KOPT-K1 (cell line): Measurements from ENCODE around the gene PSMG4.

Experiments used
- H3K27ac ChIP-seq: fragments of 200-600 bp; sonication (generic); 2 replicates; pipeline ENCODE4 v1.5.1; 2016; ENCODE audit warnings: antibody characterized with exemption, mild to moderate bottlenecking, low read depth, low read length; ENCODE audit not compliant: poor library complexity, severe bottlenecking
- H3K36me3 ChIP-seq: fragments of 200-600 bp; sonication (generic); 2 replicates; pipeline ENCODE4 v1.5.1; 2017; ENCODE audit warnings: antibody characterized with exemption, mild to moderate bottlenecking, low read length, moderate library complexity; ENCODE audit not compliant: insufficient read depth
- H3K9me3 ChIP-seq: fragments of 200-600 bp; sonication (generic); 2 replicates; pipeline ENCODE4 v1.5.1; 2017; ENCODE audit warnings: antibody characterized with exemption, low read length, mild to moderate bottlenecking; ENCODE audit not compliant: insufficient read depth, poor library complexity, severe bottlenecking

PSMG4 gene

GRCh38 chr6:3272911-3273547 lies 14.3 kb downstream of the PSMG4 start:
- no peaks in the 10 kb centered on the region for H3K9me3 ChIP-seq
- H3K36me3 ChIP-seq, result peaks cover 72% of the 10 kb centered on the region
- no peak overlapping the region for H3K27ac ChIP-seq

GRCh38 chr6:3273707-3274521 lies 15.2 kb downstream of the PSMG4 start:
- H3K9me3 ChIP-seq, result no peaks in the 10 kb centered on the region
- peaks cover 65% of the 10 kb centered on the region for H3K36me3 ChIP-seq
- H3K27ac ChIP-seq, result no peak overlapping the region

- Histone ChIP-seq H3K36me3 (peaks cover 49% of the 10 kb centered on the region), H3K27ac (no peak overlapping the region), H3K9me3 (no peaks in the 10 kb centered on the region)
Measured at GRCh38 chr6:3276174-3277167, 17.7 kb downstream of the PSMG4 start.

GRCh38 chr6:3277251-3277650 lies 18.5 kb downstream of the PSMG4 start:
- Histone ChIP-seq H3K9me3 (no peaks in the 10 kb centered on the region), H3K36me3 (peaks cover 49% of the 10 kb centered on the region), H3K27ac (no peak overlapping the region)

GRCh38 chr6:3277851-3278416 lies 19.2 kb downstream of the PSMG4 start:
- Histone ChIP-seq H3K36me3 (peaks cover 49% of the 10 kb centered on the region), H3K9me3 (no peaks in the 10 kb centered on the region), H3K27ac (no peak overlapping the region)

GRCh38 chr6:3278691-3279090 lies 19.9 kb downstream of the PSMG4 start:
- H3K36me3 ChIP-seq, result peaks cover 43% of the 10 kb centered on the region

GRCh38 chr6:3280091-3280490 lies 21.3 kb downstream of the PSMG4 start:
- Histone ChIP-seq H3K9me3 (no peaks in the 10 kb centered on the region), H3K27ac (no peak overlapping the region), H3K36me3 (peaks cover 35% of the 10 kb centered on the region; the same call in 1 of the 2 replicates)

More at GRCh38 chr6:3278691-3279090, 19.9 kb downstream of the PSMG4 start:
- Histone ChIP-seq H3K9me3 (no peaks in the 10 kb centered on the region), H3K27ac (no peak overlapping the region)

- H3K36me3 ChIP-seq, result peaks cover 35% of the 10 kb centered on the region; the same call in 1 of the 2 replicates
- H3K9me3 ChIP-seq, result no peaks in the 10 kb centered on the region
- no peak overlapping the region for H3K27ac ChIP-seq
Measured at GRCh38 chr6:3280866-3281465, 22.2 kb downstream of the PSMG4 start.

- H3K27ac ChIP-seq, result no peak overlapping the region
- H3K9me3 ChIP-seq, result no peaks in the 10 kb centered on the region
- H3K36me3 ChIP-seq, result peaks cover 35% of the 10 kb centered on the region; the same call in 1 of the 2 replicates
Measured at GRCh38 chr6:3281631-3282475, 23.1 kb downstream of the PSMG4 start.

GRCh38 chr6:3282476-3283236 lies 23.9 kb downstream of the PSMG4 start:
- Histone ChIP-seq H3K27ac (no peak overlapping the region), H3K9me3 (no peaks in the 10 kb centered on the region), H3K36me3 (peaks cover 31% of the 10 kb centered on the region; the same call in 1 of the 2 replicates)

- Histone ChIP-seq H3K9me3 (no peaks in the 10 kb centered on the region), H3K27ac (no peak overlapping the region), H3K36me3 (peaks cover 26% of the 10 kb centered on the region; the same call in 1 of the 2 replicates)
Measured at GRCh38 chr6:3283241-3283640, 24.5 kb downstream of the PSMG4 start.

- no peaks in the 10 kb centered on the region for H3K9me3 ChIP-seq
- no peak overlapping the region for H3K27ac ChIP-seq
- peaks cover 26% of the 10 kb centered on the region; the same call in 1 of the 2 replicates for H3K36me3 ChIP-seq
Measured at GRCh38 chr6:3283641-3284435, 25.1 kb downstream of the PSMG4 start.
